Fibroblast of upper back skin (primary cell): Measurements from ENCODE around the gene NKTR.
A peak's percentile ranks its signal among the peaks of the same experiment; 100 is the strongest.
"Not testable (repeated sequence)": the region's sequence is repeated elsewhere in the genome, so short reads cannot be mapped to it uniquely, and the experiment has no call there.

ENCODE experiments used
- DNase-seq: peaks from one replicate; pipeline ENCODE4 v3.0.0-alpha.2; 2013

NKTR gene

DNA sequence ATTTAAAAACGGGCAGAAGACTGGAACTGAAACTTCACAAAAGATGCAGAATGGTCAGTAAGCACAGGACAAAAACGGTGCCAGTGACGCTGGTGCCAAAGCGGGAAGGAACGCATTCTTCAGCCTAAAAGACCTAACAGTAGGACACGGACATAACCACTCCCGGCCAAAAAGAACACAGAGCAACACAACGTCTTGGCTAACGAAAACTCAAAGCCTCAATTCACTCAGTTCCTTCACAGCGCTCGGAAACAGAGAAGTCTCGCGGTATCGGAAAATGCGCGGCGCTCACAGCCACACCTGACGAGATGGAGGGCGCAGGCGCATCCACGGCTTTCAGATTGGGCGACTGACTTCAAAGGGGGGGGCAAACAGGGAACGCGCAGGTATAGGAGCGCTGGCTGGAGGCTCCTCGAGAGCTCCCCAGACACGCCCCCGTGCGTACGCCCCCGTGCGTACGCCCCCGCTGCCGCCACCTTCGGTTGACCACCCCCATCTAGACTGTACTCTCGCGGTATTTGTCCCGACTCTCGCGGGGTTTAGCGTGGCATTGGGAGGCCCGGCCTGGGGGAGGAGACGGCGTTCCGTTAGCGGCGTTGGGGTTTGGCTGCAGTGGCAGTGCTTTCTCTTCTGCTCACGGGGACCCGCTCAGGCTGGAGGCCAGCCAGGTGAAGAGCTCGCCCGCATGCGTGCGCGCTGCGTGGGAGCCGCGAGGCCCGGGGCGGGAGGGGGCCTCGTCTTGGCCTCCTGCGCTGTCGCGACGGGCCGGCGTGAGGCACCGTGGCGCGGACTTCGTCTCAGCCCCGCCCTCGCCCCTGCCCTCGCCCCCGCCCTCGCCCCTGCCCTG, at the start of gene NKTR:
Gene NKTR (plus strand): TSS at position 576 of the 847 bp plus-strand sequence. CDS start 321 bp downstream, outside the sequence.
- DNase-seq = peak; percentile 99

DNA sequence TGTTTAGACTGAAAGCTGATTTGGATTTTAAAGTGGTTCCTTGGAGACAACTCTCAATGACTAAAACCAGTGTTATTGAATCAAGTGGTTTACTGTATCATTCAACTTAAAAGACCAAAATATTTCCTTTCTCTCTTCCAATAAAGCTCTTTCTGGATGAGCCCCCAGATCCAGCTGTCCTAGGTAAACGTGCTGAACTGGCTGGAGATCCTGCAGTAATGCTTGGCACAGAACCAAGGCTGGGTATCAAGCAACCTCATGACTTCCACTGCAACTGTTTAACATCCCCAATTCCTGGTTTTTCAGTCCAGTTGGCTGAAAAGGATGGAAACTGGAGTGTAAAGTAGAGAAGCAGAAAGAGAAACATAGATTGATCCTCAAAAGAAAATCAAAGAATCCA, 47.7 kb upstream of the NKTR start:
- no peak for DNase-seq

DNA sequence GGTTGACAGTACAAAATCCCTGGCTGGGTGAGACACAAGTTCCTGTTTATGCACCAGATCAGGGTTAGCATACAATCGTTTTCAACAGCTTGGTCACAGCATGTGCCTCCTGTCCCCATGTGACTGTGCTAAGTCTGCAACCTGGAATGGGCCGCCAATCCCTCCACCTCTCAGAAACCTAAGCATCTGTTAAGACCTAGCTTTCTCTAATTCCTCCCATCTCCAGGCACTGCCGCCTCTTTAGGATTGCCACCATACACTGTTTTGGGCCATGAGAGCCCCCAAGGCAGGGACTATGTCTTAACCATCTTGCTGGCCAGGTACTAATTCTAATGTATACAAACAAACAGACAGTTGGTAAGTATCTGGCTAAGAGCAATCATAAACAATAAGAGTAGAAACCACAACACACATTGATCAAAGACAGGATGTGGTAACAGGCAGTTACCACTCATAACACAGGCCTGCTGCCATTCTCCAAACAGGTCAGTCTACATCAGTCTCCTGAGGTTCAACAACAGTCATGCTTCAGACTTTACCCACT, 44.3 kb upstream of the NKTR start:
- DNase-seq = no peak

GRCh38 chr3:42556817-42557216, 43.7 kb upstream of the NKTR start:
- not testable (repeated sequence) for DNase-seq

- DNase-seq = no peak
These were observed 42.6 kb upstream of the NKTR start for GRCh38 chr3:42557854-42558253.

- no peak for DNase-seq
These were observed 38.2 kb upstream of the NKTR start for GRCh38 chr3:42562047-42562907.

DNA sequence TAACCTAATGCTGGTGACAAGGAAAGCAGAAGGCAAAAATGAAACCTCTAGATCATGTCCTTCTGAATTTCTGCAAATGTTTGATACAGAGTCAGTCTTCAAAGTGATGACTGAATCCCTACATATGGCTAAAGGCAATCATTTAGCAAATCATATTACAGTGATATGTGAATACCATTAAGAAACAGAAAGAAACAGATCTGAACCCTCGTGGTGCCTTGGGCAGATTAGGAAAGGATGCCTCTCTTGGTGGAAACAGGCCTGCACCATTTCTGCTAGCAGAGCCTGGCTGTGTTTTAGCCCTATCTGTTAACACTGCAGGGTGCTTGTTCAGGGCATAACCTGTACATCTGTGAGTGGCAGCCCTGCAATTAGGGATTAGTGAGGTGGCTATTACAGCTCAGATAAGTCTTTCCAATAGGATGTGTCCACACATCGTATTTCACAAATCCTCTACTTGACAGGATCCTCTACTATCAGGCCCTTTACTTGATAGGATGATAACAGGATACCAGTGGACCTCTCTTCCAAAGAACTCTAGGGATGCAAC, 30.8 kb upstream of the NKTR start:
- no peak for DNase-seq

DNA sequence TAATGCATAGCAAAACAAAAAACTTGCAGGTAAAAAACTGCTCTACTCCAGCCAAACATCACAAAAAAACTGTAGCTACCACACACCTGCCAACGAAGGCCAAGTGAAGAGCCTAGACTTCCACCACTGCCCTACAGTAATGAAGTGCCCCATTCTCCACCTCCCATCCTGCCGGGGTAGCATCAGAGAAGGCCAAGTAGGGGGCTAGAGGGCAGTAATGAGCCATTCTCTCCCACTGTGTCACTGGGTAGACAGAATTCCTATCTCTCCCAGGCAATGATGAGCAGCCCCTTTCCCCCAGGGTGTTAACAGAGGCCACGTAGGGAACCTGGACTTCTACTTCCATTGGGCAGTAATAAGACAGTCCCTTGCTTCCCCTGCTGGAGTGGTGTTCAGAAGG, 28.2 kb upstream of the NKTR start:
- DNase-seq = peak; percentile 28

GRCh38 chr3:42575137-42575741, 25.2 kb upstream of the NKTR start:
- no peak for DNase-seq

GRCh38 chr3:42578054-42578453, 22.4 kb upstream of the NKTR start:
- DNase-seq = no peak

GRCh38 chr3:42579346-42579745, 21.1 kb upstream of the NKTR start:
- not testable (repeated sequence) for DNase-seq

- no peak for DNase-seq
These were observed 19.1 kb upstream of the NKTR start for GRCh38 chr3:42581400-42581708.

GRCh38 chr3:42581709-42582473, 18.6 kb upstream of the NKTR start, which contains the start of gene SEC22C:
TSS of gene SEC22C (minus strand) at chr3:42581967. CDS start at chr3:42569046, 12,921 bp downstream.
- peak; percentile 90 for DNase-seq

DNA sequence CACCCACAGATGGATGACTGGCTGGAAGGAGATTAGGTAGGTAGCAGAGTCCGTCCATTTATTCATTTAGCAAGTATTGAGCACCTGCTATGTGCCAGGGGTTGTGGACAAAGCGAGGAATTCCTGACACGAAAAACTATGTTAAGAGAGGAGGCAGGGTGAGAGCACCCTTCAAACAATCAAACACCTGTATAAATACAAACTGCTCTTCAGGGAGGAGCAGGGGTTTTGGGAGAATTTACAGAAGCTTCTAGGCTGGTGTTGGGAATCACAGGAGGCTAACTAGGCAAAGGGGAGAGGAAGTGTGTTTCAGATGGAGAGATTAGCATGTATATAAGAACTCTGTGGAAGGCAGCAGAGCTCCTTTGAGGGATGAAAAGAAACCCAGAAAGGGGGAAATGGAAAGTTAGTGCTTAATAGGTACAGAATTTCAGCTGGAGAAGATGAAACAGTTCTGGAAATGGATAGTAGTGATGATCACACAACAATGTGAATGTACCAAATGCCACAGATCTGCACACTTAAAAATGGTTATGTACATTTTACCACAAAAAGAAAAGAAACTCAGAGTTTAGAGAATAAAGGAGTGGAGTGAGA, 17.9 kb upstream of the NKTR start:
- no peak for DNase-seq

GRCh38 chr3:42588625-42589024, 11.9 kb upstream of the NKTR start:
- DNase-seq = no peak

DNA sequence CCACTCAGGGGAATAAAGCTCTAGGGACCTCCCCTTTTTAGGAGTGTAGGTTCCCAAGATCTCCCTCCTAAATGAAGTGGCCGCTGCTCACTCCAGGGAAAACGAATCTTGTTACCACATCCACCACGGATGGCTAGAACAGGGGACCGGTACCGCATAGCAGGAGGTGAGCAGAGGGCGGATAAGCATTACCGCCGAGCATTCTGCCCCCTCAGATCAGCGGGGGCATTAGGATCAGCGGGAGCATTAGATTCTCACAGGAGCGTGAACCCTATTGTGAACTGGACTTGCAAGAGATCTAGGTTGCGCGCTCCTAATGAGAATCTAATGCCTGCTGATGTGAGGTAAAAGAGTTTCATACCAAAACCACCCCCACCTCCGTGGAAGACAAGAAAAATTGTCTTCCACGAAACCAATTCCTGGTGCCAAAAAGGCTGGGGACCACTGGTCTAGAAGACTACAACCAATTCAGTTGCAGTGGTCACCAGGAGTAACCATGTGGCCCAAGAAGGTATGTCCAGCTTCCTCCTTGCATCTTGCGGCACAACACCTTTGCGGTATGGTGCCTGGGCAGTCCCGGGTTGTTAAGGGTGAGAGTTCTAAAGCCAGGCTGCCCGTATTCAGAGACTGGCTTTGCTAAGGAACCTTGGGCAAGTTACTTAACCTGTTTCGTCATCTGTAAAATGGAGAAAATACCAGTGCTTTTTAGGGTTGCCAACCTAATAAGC, 10.9 kb upstream of the NKTR start:
- no peak for DNase-seq

DNA sequence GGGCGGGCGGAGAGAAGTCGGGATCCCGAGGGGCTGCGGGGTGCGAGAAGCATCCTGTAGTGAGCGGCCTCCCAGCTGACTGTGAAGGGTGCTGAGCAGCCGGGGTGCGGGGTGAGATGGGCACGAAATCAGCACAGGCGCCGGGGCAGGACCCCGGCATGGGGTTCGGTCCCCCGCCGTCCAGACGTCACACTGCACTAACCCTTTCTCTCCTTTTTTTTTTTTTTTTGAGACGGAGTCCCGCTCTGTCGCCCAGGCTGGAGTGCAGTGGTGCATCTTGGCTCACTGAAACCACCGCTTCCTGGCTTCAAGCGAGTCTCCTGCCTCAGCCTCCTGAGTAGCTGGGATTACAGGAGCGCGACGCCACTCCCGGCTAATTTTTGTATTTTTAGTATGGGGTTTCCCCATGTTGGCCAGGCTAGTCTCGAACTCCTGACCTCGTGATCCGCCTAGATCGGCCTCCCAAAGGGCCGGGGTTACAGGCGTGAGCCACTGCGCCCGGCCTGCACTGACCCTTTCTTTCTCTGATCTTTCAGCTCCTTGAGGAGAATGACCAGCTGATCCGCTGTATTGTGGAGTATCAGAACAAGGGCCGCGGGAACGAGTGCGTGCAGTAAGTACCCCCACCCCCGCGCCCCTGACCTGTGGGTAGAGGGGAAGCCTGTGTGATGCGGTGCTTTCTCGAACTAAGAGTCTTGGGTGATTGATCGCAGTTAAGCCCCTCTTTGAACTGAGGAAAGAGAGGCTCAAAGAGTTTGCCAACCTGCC, 9.3 kb upstream of the NKTR start:
- DNase-seq = no peak

DNA sequence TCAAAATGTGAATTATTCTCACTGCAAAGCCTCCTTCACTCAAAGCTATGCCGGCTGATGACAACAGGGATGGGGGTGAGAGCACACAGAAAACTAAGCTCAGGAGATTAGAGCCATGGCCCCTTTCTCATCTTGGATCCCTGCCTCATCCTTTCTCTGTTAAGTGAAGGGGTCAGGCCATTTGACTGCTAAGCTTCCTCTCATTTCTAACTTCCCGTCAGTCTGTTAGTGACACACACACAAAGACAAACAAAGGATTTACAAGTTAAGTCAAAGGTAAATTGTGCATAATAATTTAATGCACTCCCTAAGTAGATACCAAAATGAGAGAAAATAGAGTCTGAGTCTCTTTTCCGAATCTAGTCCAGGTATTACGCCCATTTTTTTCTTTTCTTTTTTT, 8.7 kb upstream of the NKTR start:
- DNase-seq = no peak

DNA sequence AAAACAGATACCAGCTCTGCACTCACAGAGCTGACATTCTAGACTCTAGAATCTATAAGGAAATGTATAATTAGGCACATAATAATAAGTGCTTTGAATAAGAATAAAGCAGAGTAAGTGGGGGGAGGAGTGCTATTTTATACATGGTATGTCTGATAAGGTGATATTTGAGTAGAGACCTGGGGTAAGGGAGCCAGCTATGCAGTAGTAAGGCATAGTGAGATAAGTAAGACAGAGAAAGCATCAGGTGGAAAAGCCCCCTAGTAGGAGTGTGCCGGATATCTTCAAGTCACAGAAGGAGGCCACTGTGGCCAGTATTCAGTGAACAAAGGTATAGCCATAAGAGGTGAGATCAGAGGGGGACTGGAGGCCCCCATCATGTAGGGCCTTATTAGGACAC, 6.9 kb upstream of the NKTR start:
- no peak for DNase-seq

DNA sequence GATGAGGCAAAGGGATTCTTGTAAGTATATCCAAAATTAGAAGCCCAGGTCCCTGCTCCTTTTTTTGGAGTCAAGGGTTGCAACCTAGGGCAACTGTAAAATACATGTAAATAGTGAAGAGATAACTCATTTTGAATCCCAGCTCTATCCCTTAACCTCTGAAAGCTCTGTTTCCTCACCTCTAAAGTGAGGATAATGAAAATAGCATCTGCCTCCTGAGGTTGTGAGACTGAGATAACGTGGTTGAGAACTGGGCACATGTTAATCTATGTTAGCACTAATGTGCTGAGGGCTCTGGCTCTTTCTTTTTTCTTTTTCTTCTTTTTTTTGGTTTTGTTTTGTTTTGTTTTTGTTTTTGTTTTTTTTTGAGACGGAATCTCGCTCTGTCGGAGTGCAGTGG, 4.8 kb upstream of the NKTR start:
- no peak for DNase-seq
